Gastrocnemius medialis (tissue), 4 donors: ENCODE measurements around the gene PHF1.

Experiments
- CTCF ChIP-seq, 5 experiments: fragments of 450-650 bp in 3 of 5; fragments of 200-600 bp in 2 of 5; sonication (generic) in 2 of 5; IDR thresholded peaks in 4 of 5; conservative IDR thresholded peaks in 1 of 5; 1 replicate in 4 of 5; 2 replicates in 1 of 5; pipeline ENCODE4 v1.5.1; 2016 to 2019; ENCODE audit warnings: antibody characterized with exemption in 5 of 5, mild to moderate bottlenecking in 3 of 5, moderate library complexity in 3 of 5
- POLR2A ChIP-seq, 2 donors: fragments of 450-650 bp; IDR thresholded peaks; one replicate each; pipeline ENCODE4 v1.6.1; 2017; ENCODE audit warnings: antibody characterized with exemption in 2 of 2, mild to moderate bottlenecking in 2 of 2, moderate library complexity in 2 of 2

- no peak for TF ChIP-seq CTCF (IDR thresholded peaks at IDR 0.05 in 4 of 5, conservative IDR thresholded peaks at IDR 0.05 in 1 of 5)
- no peak for TF ChIP-seq POLR2A (IDR thresholded peaks at IDR 0.05)
These were observed 27.2 kb upstream of the PHF1 start for GRCh38 chr6:33383427-33384185.
